Measurements from ENCODE around the gene IFI27L2. TPM values are rescaled to one million over a fixed set of nuclear protein-coding genes. Genes with fewer than 3 reads are reported as not detected.
A peak's percentile ranks its signal among the peaks of the same experiment; 100 is the strongest.

Gene IFI27L2
- total RNA-seq, 1 experiment from 2014 or later, result 76.5 TPM

GRCh38 chr14:94123296-94123695 lies 6.1 kb downstream of the IFI27L2 start:
- no peak for DNase-seq (ENCODE audit: low read depth)

DNA sequence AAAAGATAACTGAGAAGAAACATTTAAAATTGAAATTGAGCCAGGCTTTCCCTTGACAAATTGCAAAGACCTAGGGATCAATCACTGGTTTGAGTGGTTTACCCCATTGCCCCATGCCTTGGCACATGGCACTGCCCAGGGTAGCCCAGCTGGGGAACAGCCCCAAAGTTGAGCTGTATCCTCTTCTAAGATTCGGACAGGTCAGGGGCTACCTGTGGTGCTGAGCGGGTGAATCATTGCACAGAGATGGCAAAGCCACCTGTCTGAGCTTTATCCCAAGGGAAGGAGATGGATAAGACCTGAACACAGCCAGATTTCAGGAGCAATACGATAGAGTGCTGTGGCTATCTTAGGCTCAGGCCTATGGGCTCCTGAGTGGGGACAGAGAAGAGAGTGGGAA lies 7.0 kb downstream of the IFI27L2 start:
- DNase-seq (ENCODE audit: low read depth), result no peak

DNA sequence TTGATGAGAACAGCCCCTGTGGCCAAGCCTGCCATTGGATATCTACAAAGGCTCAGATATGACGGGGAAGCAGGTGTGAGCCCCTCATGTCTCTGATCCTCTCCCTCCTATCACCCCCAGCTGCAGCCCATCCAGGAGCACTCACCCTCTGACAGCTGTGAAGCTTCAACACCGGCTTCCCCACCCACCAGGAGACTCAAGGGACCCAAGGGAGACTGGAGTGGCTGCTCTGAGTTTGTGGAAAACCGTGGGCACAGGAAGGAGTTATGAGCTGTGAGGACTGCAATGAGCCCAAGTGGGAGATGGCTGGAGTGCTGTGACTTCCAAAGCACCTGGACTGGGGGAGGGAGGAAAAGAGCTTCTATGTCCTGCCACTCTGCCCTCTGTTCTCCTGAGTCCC lies 7.9 kb downstream of the IFI27L2 start:
- DNase-seq (ENCODE audit: low read depth), result no peak

- peak; percentile 81 for DNase-seq (ENCODE audit: low read depth)
Measured at GRCh38 chr14:94120667-94121340, 8.6 kb downstream of the IFI27L2 start.

- DNase-seq (ENCODE audit: low read depth), result no peak
Measured at GRCh38 chr14:94119071-94119470, 10.3 kb downstream of the IFI27L2 start.

DNA sequence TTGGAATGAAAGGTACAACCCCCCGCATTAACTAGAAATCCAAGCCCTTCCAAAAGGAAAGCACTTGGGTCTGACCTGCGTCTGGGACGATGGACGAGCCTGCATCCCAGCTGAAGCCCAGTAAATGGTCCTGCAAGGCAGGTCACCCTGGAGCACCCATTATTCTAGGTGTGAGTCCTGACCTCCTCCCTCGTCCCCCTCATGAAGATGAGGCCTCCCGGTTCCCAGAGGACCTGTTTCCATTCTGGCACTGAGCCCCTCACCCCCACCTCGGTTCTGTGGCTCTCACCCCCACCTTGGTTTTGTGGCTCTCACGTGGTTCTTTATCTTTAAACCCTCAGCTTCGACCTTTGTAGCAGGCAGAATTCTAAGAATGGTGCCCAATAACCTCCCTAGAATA lies 11.5 kb downstream of the IFI27L2 start:
- DNase-seq (ENCODE audit: low read depth), result no peak

DNA sequence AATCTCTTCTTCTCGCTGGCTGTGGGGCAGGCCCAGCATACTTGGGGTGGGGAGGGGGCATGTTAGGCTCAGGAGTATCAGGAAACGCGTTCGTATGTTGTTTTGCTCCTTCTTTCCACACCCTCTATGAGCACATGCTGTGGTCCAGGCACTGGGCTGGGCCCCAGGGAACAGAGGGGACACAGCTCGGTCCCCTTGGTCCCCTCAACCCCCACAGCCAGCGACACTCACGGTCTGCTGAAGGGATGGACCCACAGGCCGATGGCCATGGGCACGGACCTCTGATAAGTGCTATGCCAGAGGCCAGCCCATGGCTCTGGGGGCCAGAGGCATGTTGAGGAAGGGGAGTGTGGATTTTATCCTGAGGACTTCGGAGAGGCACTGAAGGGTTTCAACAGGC lies 12.7 kb downstream of the IFI27L2 start:
- DNase-seq (ENCODE audit: low read depth), result no peak

GRCh38 chr14:94115631-94116030 lies 13.8 kb downstream of the IFI27L2 start:
- DNase-seq (ENCODE audit: low read depth), result no peak

- DNase-seq (ENCODE audit: low read depth), result peak; percentile 42
Measured at GRCh38 chr14:94115058-94115591, 14.3 kb downstream of the IFI27L2 start.

GRCh38 chr14:94114589-94115057 lies 14.8 kb downstream of the IFI27L2 start:
- no peak for DNase-seq (ENCODE audit: low read depth)

GRCh38 chr14:94113908-94114588 lies 15.4 kb downstream of the IFI27L2 start:
- DNase-seq (ENCODE audit: low read depth), result peak; percentile 41

DNA sequence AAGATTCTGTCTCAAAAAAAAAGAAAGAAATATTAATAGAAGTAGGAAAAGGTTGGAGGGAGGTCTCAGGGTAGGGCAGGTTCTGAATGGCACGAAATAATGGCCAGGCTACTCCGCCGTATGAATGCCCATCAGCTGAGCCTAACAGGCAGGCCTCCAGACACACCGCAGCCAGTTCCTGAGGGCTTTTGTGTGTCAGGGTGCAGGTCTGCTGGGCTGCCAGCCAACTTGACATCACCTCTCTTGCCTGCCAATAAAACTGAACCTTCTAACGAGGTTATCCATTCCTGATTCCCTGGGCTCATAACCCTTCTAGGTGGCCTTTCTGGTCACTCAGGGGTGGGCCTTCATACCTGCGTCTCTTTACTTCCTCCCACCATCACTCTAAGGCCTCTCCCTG lies 15.9 kb downstream of the IFI27L2 start:
- DNase-seq (ENCODE audit: low read depth), result peak; percentile 75

- DNase-seq (ENCODE audit: low read depth), result no peak
Measured at GRCh38 chr14:94113073-94113472, 16.3 kb downstream of the IFI27L2 start.

- no peak for DNase-seq (ENCODE audit: low read depth)
Measured at GRCh38 chr14:94112513-94113063, 16.8 kb downstream of the IFI27L2 start.

DNA sequence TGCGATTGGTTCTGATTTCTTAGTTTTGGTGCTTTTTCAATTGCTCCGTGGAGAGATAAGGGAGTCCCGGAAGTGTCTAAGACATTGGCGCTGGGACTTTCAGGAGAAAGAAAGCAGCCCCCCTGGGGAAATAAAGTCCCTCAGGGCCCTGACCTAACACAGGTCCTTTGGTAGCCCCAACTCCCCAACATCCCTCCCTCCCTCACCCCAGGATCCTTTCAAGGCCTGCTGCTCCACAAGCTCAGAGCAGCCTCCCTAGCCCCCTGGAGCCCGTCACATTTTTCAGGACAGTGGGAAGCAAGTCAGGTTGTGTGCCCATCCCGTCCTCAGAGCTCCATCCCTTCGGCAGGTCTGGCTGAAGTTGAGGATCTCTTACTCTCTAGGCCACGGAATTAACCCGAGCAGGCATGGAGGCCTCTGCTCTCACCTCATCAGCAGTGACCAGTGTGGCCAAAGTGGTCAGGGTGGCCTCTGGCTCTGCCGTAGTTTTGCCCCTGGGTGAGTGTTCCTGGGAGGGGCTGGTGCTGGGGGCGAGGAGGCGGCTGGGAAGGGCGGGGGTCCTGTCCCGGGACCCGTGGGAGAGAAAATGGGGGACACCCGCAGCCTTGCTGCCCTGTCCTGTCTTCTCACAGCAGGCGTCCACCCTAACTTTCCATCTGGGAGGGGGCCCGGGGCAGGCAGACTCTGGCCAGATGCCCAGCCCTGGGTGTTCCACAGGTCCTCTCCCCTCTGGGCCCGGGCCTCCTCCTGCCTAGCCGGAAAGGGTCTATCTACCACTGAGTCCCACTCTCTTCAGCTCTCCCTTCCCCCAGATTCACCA lies 17.9 kb downstream of the IFI27L2 start:
- DNase-seq (ENCODE audit: low read depth), result no peak

- DNase-seq (ENCODE audit: low read depth), result peak; percentile 83
Measured at GRCh38 chr14:94110552-94111181, 18.7 kb downstream of the IFI27L2 start, which contains the start of gene IFI27. Gene IFI27 (plus strand): TSS chr14:94110736.

GRCh38 chr14:94109915-94110250 lies 19.5 kb downstream of the IFI27L2 start:
- no peak for DNase-seq (ENCODE audit: low read depth)

DNA sequence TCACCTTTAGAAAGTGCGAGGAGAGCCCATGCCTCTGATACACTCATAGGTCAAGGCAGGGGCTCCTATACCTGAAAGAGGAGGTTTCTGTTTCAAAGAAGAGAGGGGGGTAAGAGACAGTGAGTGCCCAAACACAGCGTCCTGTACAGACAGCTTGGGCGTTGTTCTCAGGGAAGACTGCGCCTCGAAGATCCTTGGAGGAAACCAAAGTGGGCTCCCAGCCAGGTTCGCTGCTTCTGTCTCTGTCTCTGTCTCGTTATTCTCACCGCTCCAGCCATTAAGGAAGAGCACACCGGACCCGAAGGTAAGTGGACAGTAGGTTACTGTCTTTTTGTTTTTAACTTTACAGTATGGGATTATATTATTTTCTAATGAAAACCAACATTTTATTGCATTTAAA lies 24.7 kb downstream of the IFI27L2 start:
- no peak for DNase-seq (ENCODE audit: low read depth)

- DNase-seq (ENCODE audit: low read depth), result no peak
Measured at GRCh38 chr14:94103554-94104150, 25.8 kb downstream of the IFI27L2 start.

- DNase-seq (ENCODE audit: low read depth), result no peak
Measured at GRCh38 chr14:94102768-94103482, 26.5 kb downstream of the IFI27L2 start.

All from M059J (cell line).